MM.1S (cell line): Measurements from ENCODE around the gene NADK.

ENCODE experiments used
- EZH2 ChIP-seq: fragments of 300-600 bp; sonication (generic); optimal IDR thresholded peaks from 2 replicates; pipeline ENCODE3; 2017; ENCODE audit warnings: low read depth, mild to moderate bottlenecking, antibody characterized with exemption, low read length, mixed read lengths
- TF ChIP-seq, protein P1 (sequence below): fragments of 300-600 bp; sonication (generic); IDR thresholded peaks from 2 replicates; pipeline ENCODE4 v1.5.1; 2016; ENCODE audit warnings: antibody characterized with exemption, low read length, mixed read lengths

DNA sequence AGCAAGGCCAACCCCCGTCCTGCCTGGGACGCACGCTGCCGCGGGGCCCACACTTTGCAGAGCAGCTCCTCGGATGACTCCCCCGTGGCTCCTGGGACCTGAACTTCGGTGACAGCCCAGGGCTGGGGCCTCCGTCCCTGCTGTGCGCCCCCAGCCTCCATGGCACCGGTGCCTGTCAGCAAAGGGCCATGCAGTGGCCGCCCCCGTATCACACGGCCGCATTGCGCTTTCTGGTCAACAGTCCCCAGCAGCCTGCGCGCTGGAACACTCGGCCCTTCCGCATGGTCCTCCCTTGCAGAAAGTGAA lies 18.0 kb downstream of the NADK start:
- TF ChIP-seq, protein P1, sequence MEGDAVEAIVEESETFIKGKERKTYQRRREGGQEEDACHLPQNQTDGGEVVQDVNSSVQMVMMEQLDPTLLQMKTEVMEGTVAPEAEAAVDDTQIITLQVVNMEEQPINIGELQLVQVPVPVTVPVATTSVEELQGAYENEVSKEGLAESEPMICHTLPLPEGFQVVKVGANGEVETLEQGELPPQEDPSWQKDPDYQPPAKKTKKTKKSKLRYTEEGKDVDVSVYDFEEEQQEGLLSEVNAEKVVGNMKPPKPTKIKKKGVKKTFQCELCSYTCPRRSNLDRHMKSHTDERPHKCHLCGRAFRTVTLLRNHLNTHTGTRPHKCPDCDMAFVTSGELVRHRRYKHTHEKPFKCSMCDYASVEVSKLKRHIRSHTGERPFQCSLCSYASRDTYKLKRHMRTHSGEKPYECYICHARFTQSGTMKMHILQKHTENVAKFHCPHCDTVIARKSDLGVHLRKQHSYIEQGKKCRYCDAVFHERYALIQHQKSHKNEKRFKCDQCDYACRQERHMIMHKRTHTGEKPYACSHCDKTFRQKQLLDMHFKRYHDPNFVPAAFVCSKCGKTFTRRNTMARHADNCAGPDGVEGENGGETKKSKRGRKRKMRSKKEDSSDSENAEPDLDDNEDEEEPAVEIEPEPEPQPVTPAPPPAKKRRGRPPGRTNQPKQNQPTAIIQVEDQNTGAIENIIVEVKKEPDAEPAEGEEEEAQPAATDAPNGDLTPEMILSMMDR, result no peak
- no peak for TF ChIP-seq EZH2
